Esophagus muscularis mucosa (tissue), 4 donors: ENCODE measurements around the gene C6orf141. TPM values are rescaled to one million over a fixed set of nuclear protein-coding genes. Genes with fewer than 3 reads are reported as not detected.

Source experiments
- DNase-seq: peaks from one replicate; pipeline ENCODE4 v3.0.0-alpha.2; 2017; ENCODE audit errors: extremely low spot score
- H3K27ac ChIP-seq, 4 donors: fragments of 200-600 bp; sonication (generic); replicated peaks in 1 of 4; 1 replicate in 3 of 4; 2 replicates in 1 of 4; pipeline ENCODE4 v1.5.1; 2016 to 2019; ENCODE audit warnings: mild to moderate bottlenecking in 1 of 4
- H3K27me3 ChIP-seq, 4 donors: fragments of 200-600 bp; sonication (generic); one replicate each; pipeline versions ENCODE4 v1.5.1 to v1.6.0; 2016 to 2019
- H3K36me3 ChIP-seq, 4 donors: fragments of 200-600 bp; sonication (generic); one replicate each; pipeline ENCODE4 v1.5.1; 2016 to 2019
- H3K4me1 ChIP-seq, 4 donors: fragments of 200-600 bp; sonication (generic); one replicate each; pipeline ENCODE4 v1.5.1; 2016 to 2019
- H3K4me3 ChIP-seq, 4 donors: fragments of 200-600 bp; sonication (generic); 1 replicate in 2 of 4; 2 replicates in 2 of 4; pipeline ENCODE4 v1.5.1; 2016 to 2019; ENCODE audit warnings: mild to moderate bottlenecking in 4 of 4, moderate library complexity in 1 of 4
- H3K9me3 ChIP-seq, 4 donors: fragments of 200-600 bp; sonication (generic); 1 replicate in 3 of 4; 2 replicates in 1 of 4; pipeline ENCODE4 v1.5.1; 2016 to 2019
- EP300 ChIP-seq: sonication (generic); formaldehyde crosslinking; IDR thresholded peaks from one replicate; pipeline ENCODE4 v1.6.1; 2017; ENCODE audit warnings: antibody characterized with exemption
- POLR2A ChIP-seq: fragments of 450-650 bp; IDR thresholded peaks from one replicate; pipeline ENCODE4 v1.6.1; 2017; ENCODE audit warnings: antibody characterized with exemption, moderate library complexity, mild to moderate bottlenecking, low read depth
- POLR2AphosphoS5 ChIP-seq, 2 donors: sonication (generic); formaldehyde crosslinking; IDR thresholded peaks; one replicate each; pipeline ENCODE4 v1.6.1; 2017; ENCODE audit warnings: antibody characterized with exemption in 2 of 2
- WGBS: methylation state at CpG from one replicate; pipeline ENCODE4 v1.1.5; 2018; 5-methylcytosine and 5-hydroxymethylcytosine counted together
- intact Hi-C: fragments of 100-400 bp; cut with DNase I; formaldehyde crosslinking; loops from one replicate; pipeline ENCODE4 v1.15.1; 2023
- total RNA-seq, 4 donors: library from RNA; depleted of rRNA; stranded (reverse); fragments of >200 nt; gene quantifications; one replicate each; pipeline versions ENCODE4 v1.1.0 to v1.2.1, GENCODE V29; 2016
- TF ChIP-seq, protein P1 (sequence below), 3 experiments: fragments of 200-600 bp in 2 of 3; fragments of 450-650 bp in 1 of 3; sonication (generic) in 2 of 3; IDR thresholded peaks; one replicate each; pipeline ENCODE4 v1.5.1; 2017 to 2019; ENCODE audit warnings: antibody characterized with exemption in 3 of 3, mild to moderate bottlenecking in 2 of 3, moderate library complexity in 1 of 3

The C6orf141 gene
- 1 to 10 TPM; 1.2 to 2.5 (median 1.9) TPM for total RNA-seq

DNA sequence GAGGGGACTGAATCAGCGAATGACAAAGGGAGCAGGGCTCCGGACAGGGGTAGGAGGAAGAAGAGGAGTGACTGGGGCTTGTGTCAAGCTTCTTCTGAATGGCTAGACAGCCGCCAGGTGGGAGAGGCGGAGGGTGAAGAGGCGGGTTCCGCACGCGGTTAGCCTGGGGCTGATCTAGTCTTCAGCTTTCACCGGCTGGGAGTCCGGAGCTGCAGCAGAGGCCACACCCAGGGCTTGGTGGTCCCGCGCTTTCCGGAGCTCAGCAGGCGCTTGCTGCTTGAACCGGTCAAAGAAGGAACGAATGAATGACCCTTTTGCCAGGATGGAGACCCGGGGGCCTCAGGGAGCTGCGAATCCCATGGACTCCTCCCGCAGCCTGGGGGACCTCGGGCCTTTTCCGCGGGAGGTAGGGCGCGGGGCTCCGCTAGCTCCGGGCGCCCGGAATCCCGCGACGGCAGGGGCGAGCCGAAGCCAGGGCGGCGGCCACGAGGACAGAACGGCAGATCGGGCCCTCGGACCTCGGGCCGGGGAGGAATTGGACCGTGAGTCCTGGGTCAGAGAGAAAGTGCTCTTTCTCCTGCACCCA lies at the start of gene C6orf141:
Gene C6orf141 (plus strand): TSS at position 177 of the 586 bp plus-strand sequence. CDS start 125 bp downstream, at position 302.
- H3K9me3 ChIP-seq, result no peaks in the 10 kb centered on the region
- peaks cover 0 to 30% (median 13%) of the 10 kb centered on the region in 4 donors for H3K27me3 ChIP-seq
- TF ChIP-seq, protein P1, sequence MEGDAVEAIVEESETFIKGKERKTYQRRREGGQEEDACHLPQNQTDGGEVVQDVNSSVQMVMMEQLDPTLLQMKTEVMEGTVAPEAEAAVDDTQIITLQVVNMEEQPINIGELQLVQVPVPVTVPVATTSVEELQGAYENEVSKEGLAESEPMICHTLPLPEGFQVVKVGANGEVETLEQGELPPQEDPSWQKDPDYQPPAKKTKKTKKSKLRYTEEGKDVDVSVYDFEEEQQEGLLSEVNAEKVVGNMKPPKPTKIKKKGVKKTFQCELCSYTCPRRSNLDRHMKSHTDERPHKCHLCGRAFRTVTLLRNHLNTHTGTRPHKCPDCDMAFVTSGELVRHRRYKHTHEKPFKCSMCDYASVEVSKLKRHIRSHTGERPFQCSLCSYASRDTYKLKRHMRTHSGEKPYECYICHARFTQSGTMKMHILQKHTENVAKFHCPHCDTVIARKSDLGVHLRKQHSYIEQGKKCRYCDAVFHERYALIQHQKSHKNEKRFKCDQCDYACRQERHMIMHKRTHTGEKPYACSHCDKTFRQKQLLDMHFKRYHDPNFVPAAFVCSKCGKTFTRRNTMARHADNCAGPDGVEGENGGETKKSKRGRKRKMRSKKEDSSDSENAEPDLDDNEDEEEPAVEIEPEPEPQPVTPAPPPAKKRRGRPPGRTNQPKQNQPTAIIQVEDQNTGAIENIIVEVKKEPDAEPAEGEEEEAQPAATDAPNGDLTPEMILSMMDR (IDR thresholded peaks at IDR 0.05), result no peak
- TF ChIP-seq POLR2AphosphoS5 (IDR thresholded peaks at IDR 0.05) (no peak), POLR2A (no peak), EP300 (no peak)
- peak within 1 kb of the TSS; percentile 43 to 53 (median 48) for H3K4me3 ChIP-seq
- intact Hi-C loops, result no loop called here
- H3K27ac ChIP-seq, result no peak within 1 kb of the TSS
- DNase-seq, result no peak
- peaks cover 14 to 21% (median 21%) of the 10 kb centered on the region in 4 donors for H3K4me1 ChIP-seq
- 2% methylated on average over 12 of the region's 42 CpGs for whole genome bisulfite sequencing
- no peaks in the 10 kb centered on the region for H3K36me3 ChIP-seq

GRCh38 chr6:49504666-49505065 lies 45.8 kb upstream of the C6orf141 start:
- TF ChIP-seq EP300, result no peak
- TF ChIP-seq POLR2AphosphoS5 (IDR thresholded peaks at IDR 0.05), result no peak
- TF ChIP-seq, protein P1 (IDR thresholded peaks at IDR 0.05), result no peak
- no peak for TF ChIP-seq POLR2A
- Histone ChIP-seq H3K27ac (no peak overlapping the region), H3K36me3 (no peaks in the 10 kb centered on the region), H3K27me3 (no peaks in the 10 kb centered on the region), H3K4me1 (no peaks in the 10 kb centered on the region), H3K9me3 (no peaks in the 10 kb centered on the region), H3K4me3 (no peak overlapping the region)
- intact Hi-C loops, result no loop called here
- no peak for DNase-seq
- 91% methylated on average over 5 of the region's 5 CpGs for WGBS

DNA sequence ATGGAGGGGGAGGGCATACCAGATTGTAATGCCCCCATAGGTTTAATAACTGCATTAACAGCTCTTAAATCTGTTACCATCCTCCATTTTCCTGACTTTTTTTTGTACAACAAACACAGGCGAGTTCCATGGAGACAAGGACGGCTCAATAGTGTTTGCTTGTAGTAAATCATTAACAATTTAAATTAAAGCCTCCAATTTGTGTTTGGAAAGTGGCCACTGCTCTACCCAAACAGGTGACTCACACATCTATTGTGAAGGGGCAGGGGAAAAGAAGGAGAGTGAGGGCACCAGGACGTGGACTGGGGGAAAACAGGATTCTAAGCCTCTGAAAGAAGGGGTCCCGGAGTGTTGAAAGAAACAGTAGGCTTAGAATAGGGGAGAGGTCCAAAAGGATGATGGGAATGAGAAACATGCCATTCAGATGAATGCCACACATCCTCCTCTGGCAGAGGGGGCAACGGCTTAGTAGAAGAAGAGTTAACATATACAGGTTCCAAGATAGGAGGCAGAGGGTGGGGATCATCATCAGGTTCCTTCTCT lies 43.8 kb upstream of the C6orf141 start:
- 88% methylated on average over 5 of the region's 5 CpGs for WGBS
- no peaks in the 10 kb centered on the region for H3K27me3 ChIP-seq
- H3K9me3 ChIP-seq, result no peaks in the 10 kb centered on the region
- no peak for DNase-seq
- intact Hi-C loops, result no loop called here
- H3K27ac ChIP-seq, result no peak overlapping the region
- TF ChIP-seq, protein P1 (IDR thresholded peaks at IDR 0.05), result no peak
- no peak for TF ChIP-seq POLR2A
- no peak for TF ChIP-seq POLR2AphosphoS5 (IDR thresholded peaks at IDR 0.05)
- no peak for TF ChIP-seq EP300
- no peaks in the 10 kb centered on the region for H3K4me1 ChIP-seq
- H3K36me3 ChIP-seq, result no peaks in the 10 kb centered on the region
- no peak overlapping the region for H3K4me3 ChIP-seq

DNA sequence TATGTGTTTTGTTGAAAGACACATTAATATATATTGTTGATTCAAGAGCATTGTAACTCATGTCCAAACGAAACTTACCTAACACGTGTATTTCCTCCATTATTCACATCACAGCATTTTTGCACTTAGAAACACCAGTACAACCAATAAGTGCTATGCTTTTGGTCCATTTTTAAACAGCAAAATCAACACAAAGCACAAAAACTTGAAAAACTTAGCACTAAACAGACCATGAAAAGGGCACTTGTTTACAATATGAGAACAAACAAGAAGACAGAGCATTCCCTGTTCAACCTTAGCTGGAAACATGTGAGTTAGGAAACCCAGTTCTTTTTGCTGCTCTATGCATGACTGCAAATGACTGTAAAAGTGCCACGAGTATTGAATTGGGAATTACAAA lies 41.1 kb upstream of the C6orf141 start:
- Histone ChIP-seq H3K27ac (no peak overlapping the region), H3K36me3 (no peaks in the 10 kb centered on the region), H3K4me1 (no peaks in the 10 kb centered on the region), H3K4me3 (no peak overlapping the region), H3K27me3 (no peaks in the 10 kb centered on the region), H3K9me3 (no peaks in the 10 kb centered on the region)
- DNase-seq, result no peak
- TF ChIP-seq POLR2A, result no peak
- TF ChIP-seq POLR2AphosphoS5 (IDR thresholded peaks at IDR 0.05), result no peak
- TF ChIP-seq, protein P1 (IDR thresholded peaks at IDR 0.05), result no peak
- intact Hi-C loops, result no loop called here
- WGBS, result 79% methylated on average over 3 of the region's 3 CpGs
